T-helper 1 cell (primary cell): ENCODE results near the gene GZF1.
"Not testable (repeated sequence)": the region's sequence is repeated elsewhere in the genome, so short reads cannot be mapped to it uniquely, and the experiment has no call there.

Experiments used
- DNase-seq, 5 donors: peaks; one replicate each; pipeline ENCODE4 v3.0.0-alpha.2; 2012 to 2020

GZF1 gene

GRCh38 chr20:23347791-23348190, 14.2 kb upstream of the GZF1 start:
- DNase-seq, result no peak

- not testable (repeated sequence) for DNase-seq
Measured at GRCh38 chr20:23348510-23348909, 13.5 kb upstream of the GZF1 start.

GRCh38 chr20:23349338-23350195, 12.4 kb upstream of the GZF1 start:
- peak in 4 of 5 donors; percentile 62 to 75 (median 68) for DNase-seq

- DNase-seq, result peak; percentile 89 to 96 (median 93)
Measured at GRCh38 chr20:23350196-23350903, 11.6 kb upstream of the GZF1 start, which contains the start of gene NXT1. Gene NXT1 (plus strand): TSS chr20:23350791. CDS start chr20:23354042, 3,251 bp downstream.

DNA sequence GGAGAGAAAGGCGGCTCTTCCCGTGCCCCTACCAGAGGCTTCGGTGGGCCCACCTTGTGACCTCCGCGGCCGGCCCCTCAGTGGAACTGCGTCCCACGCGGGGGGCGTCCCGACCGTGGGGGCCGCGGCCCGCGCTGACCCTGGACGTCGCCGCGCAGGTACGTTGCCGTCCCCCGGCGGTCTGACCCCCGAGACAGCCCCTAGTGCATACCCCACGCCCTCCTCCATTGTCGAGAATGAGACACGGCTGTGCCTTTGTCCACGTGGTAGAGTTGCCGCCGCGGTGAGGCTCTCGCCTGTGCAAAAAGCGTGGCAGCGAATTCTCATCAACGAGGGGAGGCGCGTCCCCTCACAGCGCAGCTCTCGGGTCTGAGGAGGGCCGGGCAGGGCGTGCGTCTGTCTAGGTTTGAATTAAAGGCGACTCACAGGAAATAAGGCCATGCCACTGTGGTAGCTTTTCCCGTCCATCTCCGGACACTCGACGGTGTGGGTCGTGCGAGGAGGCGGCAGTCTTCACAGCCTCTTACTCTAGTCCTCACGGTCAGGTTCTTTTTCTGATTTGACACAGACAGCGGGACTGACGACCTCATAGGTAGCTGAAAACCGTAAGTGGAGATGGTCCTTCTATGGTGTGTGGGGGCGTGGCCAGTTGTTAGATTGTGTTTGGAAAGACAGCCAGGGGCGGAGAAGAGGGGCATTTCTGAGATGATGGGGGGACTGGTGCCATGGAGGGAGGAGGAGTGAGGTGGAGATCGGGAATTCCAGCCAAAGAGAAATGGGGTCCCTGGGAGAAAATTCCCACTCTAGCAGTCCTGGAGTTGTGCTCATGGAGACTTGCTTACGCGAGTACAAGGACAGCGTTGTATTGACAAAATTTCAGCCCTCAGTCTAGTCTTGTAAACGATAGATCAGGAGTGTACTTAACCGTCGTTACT, 10.8 kb upstream of the GZF1 start:
- DNase-seq, result peak; percentile 23 to 68 (median 49)

DNA sequence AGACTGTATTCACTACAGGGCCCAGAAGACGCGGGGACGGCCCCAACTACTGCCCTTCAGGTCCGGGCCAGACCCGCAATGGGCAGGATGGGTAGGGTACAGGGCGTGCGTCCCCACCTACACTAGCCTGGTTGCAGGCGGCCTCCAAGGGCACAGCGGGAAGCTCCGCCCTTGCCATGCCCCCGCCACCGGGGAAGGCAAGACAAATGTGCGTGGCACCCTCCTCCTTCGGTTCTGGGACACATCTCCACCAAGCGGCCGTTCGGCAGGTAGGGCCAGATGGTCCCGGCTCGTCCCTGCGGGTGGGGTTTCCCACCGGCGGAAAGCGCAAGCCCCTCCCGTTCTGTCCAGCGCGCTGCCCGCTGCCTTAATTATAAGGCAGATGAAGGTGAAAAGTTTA, 5.8 kb upstream of the GZF1 start:
- no peak for DNase-seq

DNA sequence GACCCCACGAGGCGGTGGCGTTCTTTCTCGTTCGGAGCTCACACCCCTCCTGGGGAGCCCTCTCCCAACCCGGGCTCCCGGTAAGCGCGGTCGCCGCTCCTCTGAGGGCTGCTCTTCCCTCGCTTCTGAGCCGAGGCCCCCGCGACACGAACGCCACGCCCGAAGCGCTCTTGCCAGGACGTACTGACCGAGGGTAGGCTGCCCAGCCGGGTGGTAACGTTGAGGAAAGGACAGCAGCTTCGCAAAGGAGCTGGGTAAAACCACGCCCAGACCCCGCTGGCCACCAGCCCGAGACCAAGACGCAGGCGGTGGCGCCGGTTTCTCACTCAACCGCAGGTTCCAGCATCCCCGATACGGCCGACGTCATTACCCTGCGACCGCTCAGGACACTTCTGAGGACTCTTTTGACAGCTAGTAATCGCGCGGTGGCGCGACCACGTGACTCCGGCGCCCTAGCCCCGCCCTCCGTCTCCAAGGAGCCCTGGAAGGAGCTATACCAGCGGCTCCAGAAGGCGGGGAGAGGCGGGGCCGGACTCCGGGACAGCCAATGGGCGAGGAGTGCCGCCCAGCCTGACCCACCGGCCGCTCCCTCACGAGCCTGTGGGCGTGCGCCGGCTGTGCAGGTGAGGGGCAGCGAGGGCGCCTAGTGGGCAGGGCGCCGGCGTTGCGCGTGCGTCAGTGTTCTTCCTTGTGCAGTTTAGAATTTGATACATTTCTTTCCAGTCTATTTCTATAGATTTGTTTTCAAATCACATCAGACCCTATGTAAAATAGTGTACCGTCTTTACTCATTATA, 4.0 kb upstream of the GZF1 start:
- peak; percentile 99 to 100 (median 100) for DNase-seq

GRCh38 chr20:23358563-23358906, 3.4 kb upstream of the GZF1 start:
- no peak for DNase-seq

DNA sequence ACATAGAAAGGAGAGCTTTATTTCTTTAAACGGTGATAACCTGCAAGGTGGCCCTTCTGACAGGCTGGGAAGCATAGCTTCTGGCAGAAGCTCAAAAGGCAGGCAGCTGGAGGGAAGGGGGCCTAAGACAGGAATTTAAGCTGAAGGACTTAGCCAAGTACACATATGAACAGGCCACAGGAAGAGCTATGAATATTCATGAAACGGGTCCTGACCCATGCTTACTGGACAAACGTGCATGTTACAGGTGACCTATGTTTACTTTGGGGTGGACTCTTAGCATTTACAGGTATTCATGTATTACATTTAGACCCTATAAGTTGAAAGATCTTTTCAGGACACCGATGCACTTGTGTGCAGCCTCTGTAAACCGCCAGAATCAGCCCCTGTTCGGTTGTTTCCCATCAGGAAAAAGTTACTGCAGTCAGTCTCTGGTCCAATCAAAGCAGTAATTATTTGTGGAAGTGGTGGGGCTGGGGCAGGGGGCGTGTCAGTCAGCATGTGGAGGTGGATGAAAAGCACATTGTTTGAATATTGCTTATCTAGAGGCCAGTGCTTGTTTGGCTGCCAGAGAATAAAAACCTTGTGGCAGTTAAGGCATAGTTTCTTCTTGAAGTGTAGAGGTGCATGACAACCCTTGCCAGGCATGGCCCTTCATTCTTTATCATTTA, 2.9 kb upstream of the GZF1 start:
- no peak for DNase-seq

- no peak for DNase-seq
Measured at GRCh38 chr20:23360531-23360930, 1.5 kb upstream of the GZF1 start.

- no peak for DNase-seq
Measured at GRCh38 chr20:23361119-23361475, 885 bp upstream of the GZF1 start.

DNA sequence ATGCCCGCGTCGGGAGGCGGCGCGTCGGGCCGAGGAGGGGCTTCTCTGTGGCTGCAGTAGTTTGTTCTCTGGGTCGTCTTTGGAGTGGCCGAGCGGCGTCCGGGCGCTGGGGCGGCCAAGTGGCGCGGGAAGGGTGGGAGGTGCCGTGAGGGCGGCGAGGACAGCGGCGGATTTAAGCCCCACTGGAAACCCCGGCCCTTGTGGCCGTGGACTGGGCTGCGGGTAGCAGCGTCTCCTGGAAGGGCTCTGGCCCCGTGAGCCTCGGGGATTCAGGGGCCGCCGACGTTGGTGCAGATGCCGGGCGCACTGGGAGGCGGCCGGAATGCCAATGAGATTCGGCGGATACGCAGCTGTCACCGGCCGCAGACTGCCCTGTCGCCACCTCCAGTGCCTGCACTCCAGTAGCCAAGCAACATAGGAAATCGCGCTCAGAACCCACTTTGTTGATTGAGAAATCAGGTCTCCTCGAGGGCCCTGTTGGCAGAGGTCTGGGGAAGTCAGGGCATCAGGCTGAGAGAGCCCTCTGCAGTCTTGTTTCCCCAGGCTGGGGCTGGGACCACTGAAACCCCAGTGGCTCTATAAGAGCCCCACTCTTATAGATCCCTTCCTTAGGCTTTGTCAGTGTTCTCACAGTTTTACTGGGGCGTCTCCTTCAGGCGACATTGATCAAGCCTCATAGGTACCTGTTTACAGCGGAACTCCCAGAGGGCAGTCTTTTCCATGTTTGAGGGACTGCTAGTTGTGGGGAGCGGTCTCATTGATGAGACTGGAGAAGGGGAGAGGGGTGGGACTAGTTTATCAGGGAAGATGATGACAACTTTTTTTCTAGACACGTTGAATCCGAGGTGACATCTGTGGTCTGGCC, 642 bp downstream of the GZF1 start:
- DNase-seq, result peak in 1 of 5 donors; percentile 27

DNA sequence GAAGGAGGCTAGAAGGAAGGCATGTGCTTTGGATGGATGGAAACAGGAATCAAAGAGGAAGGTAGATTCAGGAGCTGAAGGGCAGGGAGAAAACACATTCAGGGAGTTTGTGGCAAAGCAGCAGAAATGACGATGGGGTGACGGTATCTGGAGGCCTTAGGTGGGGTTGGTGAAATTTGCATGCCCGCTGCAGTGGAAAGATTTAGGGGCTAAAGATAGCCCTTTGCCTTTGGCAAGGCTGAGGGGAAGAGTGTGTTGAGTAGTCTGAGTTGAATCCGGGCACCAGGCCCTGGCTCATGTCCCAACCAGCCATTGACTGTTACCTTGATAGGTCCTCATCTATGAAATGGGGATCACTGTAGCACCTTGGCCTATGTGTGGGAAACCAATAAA, 1.3 kb downstream of the GZF1 start:
- DNase-seq, result no peak

DNA sequence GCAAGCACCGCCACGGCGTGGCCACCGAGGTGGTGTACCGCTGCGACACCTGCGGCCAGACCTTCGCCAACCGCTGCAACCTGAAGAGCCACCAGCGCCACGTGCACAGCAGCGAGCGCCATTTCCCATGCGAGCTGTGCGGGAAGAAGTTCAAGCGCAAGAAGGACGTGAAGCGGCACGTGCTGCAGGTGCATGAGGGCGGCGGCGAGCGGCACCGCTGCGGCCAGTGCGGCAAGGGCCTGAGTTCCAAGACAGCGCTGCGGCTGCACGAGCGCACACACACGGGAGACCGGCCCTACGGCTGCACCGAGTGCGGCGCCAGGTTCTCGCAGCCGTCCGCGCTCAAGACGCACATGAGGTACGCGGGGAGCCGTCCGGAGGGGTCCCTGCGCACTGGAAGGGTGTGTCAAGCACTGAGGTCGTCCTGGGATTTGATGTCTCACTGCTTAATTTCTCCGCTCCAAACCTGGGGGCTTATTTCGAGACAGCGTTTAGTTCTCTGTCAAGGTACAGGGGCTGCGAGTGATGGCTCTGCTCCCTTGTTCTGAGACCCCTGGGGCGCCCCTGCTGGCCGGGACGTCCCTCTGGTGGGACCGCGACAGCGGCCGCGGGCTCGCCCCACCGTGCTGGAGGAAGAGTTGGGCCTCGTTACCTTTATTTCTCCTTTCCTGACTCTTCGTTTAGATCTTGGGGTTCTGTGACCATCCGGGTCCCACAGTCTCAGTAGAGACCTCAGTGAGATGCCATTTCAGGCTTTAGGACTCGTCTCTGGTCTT, 3.6 kb downstream of the GZF1 start:
- DNase-seq, result no peak

DNA sequence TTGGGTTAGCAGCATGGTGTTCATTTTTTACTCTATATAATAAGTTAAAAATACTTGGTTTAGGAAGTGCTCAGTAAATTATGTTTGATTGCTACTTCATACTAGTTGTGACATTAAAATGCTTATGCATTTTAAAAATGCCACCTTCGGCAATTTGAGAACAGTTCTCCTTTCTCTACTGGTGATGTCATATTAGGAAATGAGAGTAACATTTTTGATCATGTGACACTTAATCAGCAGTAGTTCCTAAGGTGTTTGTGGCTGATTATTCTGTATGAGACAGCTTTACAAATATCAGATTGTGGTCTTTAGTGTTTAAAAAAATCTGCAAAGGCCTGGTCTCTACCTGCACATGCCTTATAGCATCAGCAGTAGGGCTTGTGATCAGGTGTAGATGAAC, 4.4 kb downstream of the GZF1 start:
- peak in 1 of 5 donors; percentile 23 for DNase-seq

DNA sequence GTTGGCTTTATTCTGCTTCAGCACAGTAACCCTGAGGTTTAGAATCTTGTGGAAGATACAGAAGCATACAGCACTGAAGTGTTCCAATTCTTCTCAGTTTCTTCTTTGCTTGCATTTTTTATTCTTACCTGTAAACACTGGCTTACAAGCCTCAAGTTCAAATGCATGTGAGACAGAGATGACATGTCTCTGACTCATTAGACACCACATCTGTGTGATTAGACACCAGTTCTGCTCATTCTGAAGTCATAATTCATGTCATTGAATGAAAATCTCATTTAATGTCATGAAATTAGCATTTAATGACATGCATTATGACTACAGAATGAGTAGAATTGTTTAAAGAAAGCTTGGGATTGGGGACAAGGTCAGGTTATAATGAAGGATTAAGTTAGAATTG, 5.8 kb downstream of the GZF1 start:
- no peak for DNase-seq

DNA sequence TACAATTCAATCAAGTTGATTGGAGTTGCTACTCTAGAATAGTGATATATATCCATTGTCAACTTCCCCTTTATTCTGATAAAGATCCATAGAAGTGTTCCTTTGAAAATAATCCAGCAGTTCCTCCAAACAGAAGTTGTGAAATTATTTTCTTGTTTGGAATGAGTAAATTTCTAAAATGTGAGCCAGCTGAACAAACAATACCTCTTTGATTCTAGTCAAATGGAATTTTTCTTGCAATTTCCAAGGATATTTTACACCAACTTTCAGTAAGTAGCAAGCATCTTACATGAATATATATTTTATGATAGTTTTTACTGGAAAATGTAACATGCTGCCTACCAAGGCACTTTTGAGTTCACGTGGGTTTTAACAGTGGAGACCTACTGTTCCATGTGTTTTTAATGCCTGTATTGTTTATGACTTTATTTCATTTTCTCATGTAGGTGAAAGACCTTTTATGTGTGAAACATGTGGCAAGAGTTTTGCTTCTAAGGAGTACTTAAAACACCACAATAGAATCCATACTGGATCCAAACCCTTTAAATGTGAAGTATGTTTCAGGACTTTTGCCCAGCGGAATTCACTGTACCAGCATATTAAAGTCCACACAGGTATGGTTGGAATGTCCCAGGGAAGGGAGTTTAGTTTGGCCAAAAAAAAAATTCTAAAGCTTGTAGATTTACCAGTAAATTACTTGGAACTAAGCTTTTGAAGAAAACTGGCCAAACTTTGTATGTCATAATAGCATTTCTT, 6.5 kb downstream of the GZF1 start:
- DNase-seq, result no peak

DNA sequence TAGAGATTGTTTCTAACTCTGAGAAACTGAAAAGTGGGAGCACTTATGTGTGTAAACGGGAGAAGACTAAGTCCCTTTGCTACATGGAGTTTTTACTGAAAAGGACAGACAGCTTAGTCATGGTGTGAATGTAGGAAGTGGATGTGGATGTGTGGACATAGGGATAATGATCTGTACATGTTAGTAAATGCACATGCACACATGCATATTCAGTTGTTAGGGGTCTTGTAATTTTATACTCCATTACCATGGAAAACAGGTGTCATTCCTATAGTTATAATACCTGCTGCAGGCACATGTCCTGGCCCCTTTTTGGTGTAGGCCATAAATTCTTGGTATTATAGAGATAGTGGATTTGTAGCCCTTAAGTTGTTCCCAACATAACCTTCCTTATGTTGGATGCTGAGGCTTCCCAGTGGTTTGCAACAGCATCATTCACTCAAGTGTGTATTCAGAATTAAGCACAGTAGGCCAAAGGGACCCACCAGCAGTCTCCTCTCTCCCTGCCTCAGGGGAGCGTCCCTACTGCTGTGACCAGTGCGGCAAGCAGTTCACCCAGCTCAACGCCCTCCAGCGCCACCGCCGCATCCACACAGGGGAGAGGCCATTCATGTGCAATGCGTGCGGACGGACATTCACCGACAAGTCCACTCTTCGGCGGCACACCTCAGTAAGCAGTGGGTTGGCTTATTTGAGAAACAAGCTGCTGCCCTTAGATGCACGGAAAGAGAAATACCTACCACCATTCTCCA, 7.3 kb downstream of the GZF1 start:
- DNase-seq, result no peak
